Left ventricle myocardium superior (tissue), 1 donor: ENCODE measurements around the gene TRNAU1AP. TPM values are rescaled to one million over a fixed set of nuclear protein-coding genes. Genes with fewer than 3 reads are reported as not detected.
A peak's percentile ranks its signal among the peaks of the same experiment; 100 is the strongest.
"Not testable (repeated sequence)": the region's sequence is repeated elsewhere in the genome, so short reads cannot be mapped to it uniquely, and the experiment has no call there.

Experiments
- ATAC-seq: fragments of 200-7000 bp; cut with Tn5 transposase; one replicate; pipeline ENCODE4 v1.9.1; 2020; ENCODE audit warnings: mild to moderate bottlenecking, moderate library complexity
- DNase-seq: peaks from one replicate; pipeline ENCODE4 v3.0.0-alpha.2; 2020
- intact Hi-C: fragments of 100-400 bp; cut with micrococcal nuclease; formaldehyde crosslinking; loops from one replicate; pipeline ENCODE4 v1.11.0; 2022
- total RNA-seq: library from RNA; stranded (reverse); fragmentation: NEBNext Ultra II Directional; extraction: Animal tissue kit (Norgen Biotek cat#: 25700); gene quantifications from one replicate; pipeline ENCODE4 v1.2.1, GENCODE V29; 2021
- donor health status: DM: no; HTN: yes; CAD: no; lungs with severe emphysema.

Gene TRNAU1AP
- total RNA-seq, 1 donor from 2014 or later = 14.5 TPM

GRCh38 chr1:28565726-28566125 lies 12.8 kb downstream of the TRNAU1AP start:
- no peak for DNase-seq
- intact Hi-C loops = no loop called here
- ATAC-seq = no peak

GRCh38 chr1:28566931-28567330 lies 14.0 kb downstream of the TRNAU1AP start:
- no peak for ATAC-seq
- no peak for DNase-seq
- intact Hi-C loops = no loop called here

- ATAC-seq = no peak
- DNase-seq = no peak
- intact Hi-C loops = no loop called here
Observed at GRCh38 chr1:28571911-28572310, 19.0 kb downstream of the TRNAU1AP start.

- DNase-seq, ATAC-seq, intact Hi-C loops: not testable (repeated sequence)
Observed at GRCh38 chr1:28572891-28573290, 20.0 kb downstream of the TRNAU1AP start.

- ATAC-seq = no peak
- intact Hi-C loops = no loop called here
- DNase-seq = no peak
Observed at GRCh38 chr1:28573564-28573963, 20.7 kb downstream of the TRNAU1AP start.

- ATAC-seq (no peak), DNase-seq (no peak)
- intact Hi-C loops = no loop called here
Observed at GRCh38 chr1:28577052-28577678, 24.3 kb downstream of the TRNAU1AP start.

- ATAC-seq = no peak
- intact Hi-C loops = no loop called here
- no peak for DNase-seq
Observed at GRCh38 chr1:28577738-28578536, 25.1 kb downstream of the TRNAU1AP start.

- intact Hi-C loops = no loop called here
- DNase-seq (no peak), ATAC-seq (no peak)
Observed at GRCh38 chr1:28578696-28579218, 25.9 kb downstream of the TRNAU1AP start.

- DNase-seq (no peak), ATAC-seq (no peak)
- intact Hi-C loops = no loop called here
Observed at GRCh38 chr1:28579401-28579800, 26.5 kb downstream of the TRNAU1AP start.

- intact Hi-C loops = no loop called here
- DNase-seq (peak; percentile 36), ATAC-seq (peak; percentile 45)
Observed at GRCh38 chr1:28580722-28581530, 28.0 kb downstream of the TRNAU1AP start.

- DNase-seq (peak; percentile 98), ATAC-seq (peak; percentile 99)
- intact Hi-C loops = no loop called here
Observed at GRCh38 chr1:28581531-28582247, 28.8 kb downstream of the TRNAU1AP start.

- DNase-seq = no peak
- intact Hi-C loops = no loop called here
- peak; percentile 16 for ATAC-seq
Observed at GRCh38 chr1:28582248-28582615, 29.3 kb downstream of the TRNAU1AP start.

- ATAC-seq, DNase-seq, intact Hi-C loops: not testable (repeated sequence)
Observed at GRCh38 chr1:28586585-28587391, 33.9 kb downstream of the TRNAU1AP start.

- ATAC-seq = peak; percentile 72
Observed at GRCh38 chr1:28591708-28592320, 38.9 kb downstream of the TRNAU1AP start, which contains the start of gene RAB42. RAB42 (plus strand) TSS chr1:28592265; CDS start chr1:28592512, 247 bp downstream.

GRCh38 chr1:28592321-28593071 lies 39.6 kb downstream of the TRNAU1AP start:
- ATAC-seq (peak; percentile 76), DNase-seq (peak; percentile 47)
- intact Hi-C loops = no loop called here

More at GRCh38 chr1:28591708-28592320, 38.9 kb downstream of the TRNAU1AP start, which contains the start of gene RAB42:
- peak; percentile 54 for DNase-seq
- intact Hi-C loops = no loop called here

- intact Hi-C loops, ATAC-seq, DNase-seq: not testable (repeated sequence)
Observed at GRCh38 chr1:28593988-28594356, 41.1 kb downstream of the TRNAU1AP start.
